ENCODE data around the gene IFITM10. TPM values are rescaled to one million over a fixed set of nuclear protein-coding genes. Genes with fewer than 3 reads are reported as not detected.

The IFITM10 gene
- total RNA-seq, 1 donor from 2014 or later = 0.80 TPM

DNA sequence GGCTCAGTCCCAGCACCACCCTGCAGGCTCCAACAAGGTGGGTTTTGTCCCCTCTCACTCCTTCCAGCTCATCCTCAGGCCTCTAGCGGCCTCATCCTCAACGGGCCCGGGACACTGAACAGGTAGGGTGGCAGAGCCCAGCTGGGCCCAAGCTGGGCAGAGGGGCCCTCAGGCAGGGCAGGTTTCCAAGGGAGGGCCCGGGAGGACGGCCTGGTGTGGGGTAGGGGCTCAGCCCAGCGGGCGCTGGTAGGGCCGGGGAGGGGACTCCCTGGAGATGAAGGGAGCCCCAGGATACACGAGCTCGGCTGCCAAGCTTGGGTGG lies 2.5 kb upstream of the IFITM10 start:
- no peak for DNase-seq (ENCODE audit: low read depth)

DNA sequence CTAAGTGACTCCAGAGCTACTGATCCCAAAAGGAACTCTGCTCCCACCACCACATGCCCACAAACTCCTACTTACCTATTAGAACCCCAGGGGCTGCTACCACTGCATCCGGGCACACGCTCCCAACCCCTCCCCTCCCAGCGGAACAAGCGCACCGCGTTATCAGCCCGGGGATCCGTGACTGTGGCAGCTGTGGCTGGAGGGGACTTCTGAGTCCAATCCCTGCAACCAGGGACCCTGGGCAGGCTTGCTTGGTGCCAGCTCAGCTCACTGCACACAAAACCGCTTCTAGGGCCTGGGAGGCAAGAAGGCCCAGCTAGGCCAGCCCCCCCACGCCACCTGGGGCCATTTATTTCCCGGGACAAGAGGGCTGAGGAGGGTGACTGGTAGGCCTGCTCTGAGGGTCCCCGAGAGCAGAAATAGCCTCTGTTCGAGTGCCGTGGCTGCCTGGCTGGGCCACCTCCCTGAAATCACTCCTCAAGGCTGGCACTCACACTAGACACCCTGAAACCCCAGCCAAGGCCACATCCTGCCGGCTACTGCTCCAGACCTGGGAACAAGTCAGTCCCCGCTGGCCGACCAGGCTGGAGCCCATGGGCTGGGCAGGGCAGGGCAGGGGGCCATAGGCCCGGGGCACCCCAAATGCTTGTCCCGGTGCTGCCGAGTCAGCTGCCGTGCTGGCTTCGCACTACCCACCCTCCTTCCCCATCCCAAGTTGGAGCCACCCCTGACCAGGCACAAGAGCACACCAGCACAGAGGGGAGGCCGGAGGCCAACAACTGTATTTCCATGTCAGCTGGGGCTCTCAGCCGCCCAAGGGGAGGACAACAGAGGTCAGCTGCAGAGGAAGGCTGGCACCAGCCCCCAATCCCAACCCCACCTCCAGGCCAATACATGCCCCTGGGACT lies 1.9 kb upstream of the IFITM10 start:
- DNase-seq (ENCODE audit: low read depth) = no peak

DNA sequence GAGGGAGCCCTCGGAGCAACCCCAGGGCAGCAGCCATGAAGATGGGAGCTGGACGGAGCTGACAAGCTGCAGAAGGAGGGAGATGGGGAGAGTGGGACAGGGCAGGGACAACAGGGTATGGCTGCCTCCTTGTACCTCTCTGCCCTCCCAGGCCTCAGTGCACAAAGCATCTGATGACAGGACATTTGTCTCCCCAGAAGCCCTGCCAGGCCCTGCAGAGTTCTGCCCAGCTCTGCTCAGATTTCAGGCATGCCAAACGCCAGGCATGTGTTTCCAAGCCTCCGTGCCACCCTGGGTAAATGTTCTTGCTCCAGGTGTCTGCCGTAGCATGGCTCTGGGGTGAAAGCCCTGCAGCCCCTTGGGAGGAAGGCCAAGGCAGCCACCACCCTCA lies 1.1 kb upstream of the IFITM10 start:
- no peak for DNase-seq (ENCODE audit: low read depth)

DNA sequence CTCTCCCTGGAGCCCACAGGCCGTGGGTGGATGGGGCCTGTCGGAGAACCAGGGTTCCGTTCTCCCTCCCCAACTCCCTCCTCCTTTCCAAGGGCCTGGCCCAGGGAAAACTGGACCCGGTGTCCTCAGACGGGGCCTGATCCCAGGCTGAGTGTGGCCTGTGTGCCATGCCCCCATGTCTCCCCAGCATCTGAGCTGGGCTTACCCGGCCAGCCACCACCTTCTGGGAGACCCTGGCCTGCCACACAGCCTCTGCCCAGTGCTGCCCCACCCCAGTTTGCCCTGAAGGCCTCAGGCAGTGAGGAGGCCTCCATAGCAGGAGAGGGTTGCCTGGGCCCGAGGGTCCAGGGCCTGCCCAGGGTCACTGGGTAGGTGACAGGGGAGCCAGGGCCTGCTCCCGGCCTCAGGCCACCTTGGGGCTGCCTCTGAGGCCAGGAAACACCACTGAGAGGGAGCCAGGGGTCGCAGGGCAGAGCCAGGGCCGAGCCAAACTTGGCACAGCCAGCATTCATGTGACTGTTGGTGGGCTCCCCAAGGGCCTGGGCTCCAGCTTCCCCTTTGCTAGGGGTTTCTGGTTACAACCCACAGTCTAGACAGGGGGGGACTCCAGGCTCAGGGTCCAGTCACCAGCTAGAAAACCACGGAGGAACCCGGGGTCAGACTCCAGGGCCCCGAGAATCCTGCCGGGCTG lies 590 bp upstream of the IFITM10 start:
- DNase-seq (ENCODE audit: low read depth) = no peak

DNA sequence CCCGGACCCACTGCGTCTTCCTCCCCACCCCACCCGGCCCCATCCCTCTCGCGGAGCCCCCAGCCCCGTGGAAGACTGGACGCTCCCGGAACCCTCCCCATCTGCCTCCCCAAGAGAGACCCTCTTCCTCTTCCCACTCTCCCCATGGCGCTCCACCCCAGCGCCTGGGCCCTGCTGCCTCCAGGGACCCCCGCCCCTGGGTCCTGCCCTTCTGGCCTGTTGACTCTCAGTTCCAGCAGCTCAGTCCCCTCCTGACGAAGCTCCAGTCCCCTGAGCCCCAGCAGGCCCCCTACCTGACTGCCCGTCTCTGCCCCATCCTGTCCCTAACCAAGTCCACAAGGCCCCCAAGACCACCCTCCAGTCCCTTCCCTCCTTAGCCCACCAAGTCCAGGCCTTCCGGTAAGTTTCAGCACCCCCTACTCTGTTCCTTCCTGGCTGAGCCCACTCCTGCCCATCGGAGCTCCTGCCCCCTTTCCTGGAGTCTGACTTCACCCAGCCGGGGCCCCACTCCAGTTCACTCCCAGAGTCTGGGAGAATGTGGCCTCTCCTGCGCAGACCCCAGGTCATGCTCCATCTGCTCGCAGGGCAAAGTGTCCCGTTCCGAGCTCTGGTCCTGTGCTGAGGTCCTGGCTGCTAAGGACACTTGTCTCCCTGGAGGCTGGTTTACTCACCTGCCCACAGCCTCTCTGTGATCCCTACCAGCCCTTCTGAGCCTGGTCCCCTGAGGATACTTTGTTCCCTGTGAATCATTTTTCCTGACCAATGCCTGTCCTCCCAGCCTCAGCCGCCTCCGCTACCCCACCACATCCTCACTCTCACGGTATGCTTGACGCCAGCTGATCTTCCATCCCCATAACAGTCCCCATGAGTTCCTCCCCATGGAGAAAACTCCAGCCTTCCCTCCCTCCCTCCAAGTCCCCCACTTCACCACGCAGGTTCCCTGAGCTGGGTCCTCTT lies 722 bp downstream of the IFITM10 start:
- DNase-seq (ENCODE audit: low read depth) = peak; percentile 59

DNA sequence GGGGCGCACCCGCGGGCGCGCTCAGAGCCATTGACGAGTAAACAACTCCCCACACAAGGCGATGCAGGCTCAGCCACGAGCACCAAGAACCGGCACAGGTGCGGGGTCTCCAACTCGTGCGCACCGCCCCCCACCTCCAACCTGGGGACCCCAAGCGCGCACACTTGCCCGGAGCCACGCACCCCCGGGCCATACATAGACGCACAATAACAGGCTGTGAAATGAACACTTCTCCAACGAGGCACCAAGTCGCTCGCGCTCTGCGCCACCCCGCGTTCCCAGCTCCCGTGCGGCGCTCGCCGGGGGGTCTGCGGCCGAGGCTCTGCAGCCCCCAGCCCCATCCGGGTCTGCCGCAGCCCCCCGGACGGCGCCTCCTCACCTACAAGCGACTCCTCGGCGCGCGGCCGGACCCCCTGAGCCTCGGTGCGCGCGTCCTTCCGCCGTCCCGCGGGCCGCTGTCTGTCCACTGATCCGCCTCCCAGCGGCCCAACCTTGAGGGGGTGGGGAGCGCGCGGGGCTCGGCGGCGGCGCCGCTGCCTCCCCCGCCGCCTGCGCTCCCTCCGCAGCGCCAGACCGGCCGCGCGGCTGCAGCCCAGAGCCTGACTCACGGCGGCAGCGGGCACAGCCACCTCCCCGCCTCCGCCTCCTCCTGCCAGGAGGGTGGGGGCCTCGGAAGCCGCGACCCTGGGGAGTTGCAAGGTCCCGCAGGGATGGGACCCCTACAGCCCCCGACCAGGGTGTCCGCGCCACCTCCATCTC lies 1.6 kb downstream of the IFITM10 start:
- no peak for DNase-seq (ENCODE audit: low read depth)

DNA sequence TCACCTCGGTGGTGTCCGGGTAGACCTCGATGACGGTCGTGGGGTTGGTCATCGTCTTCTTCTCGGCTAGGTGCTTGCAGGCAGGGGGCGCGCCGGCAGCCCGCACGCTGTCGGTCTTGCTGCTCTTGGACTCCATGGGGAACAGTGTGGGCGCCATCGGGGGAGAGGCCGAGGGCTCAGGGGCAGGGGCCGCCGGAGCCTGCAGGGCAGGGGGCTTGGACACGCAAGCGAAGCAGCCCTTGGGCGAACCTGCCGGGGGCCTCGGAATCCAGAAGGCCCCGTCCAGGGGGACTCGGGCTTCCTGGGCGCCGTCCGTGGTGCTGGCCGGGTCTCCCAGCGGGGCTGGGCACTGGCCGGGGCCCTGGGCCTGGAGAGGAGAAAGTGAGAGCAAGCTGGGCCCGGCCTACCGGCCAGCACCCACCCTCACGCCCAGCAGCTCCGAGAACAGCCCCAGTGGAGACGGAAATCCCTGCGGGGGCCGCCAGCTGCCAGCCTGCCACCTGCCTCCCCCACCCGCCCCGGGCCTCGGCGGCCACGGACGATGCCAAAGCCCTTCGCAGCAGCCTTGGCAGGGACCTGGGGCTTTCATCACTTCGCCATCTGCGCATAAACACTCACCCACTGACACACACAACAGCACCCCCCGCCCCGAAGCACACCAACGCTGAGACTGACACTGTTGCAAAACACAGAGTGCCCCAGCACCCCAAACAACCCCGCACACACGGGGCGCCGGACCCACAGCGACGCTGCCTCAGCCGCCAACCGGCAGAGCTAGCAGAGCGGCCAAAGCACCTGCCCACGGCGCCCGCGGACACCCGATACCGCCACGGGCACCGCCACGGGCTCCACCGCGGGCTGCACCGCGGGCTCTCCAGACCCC lies 2.4 kb downstream of the IFITM10 start:
- no peak for DNase-seq (ENCODE audit: low read depth)

DNA sequence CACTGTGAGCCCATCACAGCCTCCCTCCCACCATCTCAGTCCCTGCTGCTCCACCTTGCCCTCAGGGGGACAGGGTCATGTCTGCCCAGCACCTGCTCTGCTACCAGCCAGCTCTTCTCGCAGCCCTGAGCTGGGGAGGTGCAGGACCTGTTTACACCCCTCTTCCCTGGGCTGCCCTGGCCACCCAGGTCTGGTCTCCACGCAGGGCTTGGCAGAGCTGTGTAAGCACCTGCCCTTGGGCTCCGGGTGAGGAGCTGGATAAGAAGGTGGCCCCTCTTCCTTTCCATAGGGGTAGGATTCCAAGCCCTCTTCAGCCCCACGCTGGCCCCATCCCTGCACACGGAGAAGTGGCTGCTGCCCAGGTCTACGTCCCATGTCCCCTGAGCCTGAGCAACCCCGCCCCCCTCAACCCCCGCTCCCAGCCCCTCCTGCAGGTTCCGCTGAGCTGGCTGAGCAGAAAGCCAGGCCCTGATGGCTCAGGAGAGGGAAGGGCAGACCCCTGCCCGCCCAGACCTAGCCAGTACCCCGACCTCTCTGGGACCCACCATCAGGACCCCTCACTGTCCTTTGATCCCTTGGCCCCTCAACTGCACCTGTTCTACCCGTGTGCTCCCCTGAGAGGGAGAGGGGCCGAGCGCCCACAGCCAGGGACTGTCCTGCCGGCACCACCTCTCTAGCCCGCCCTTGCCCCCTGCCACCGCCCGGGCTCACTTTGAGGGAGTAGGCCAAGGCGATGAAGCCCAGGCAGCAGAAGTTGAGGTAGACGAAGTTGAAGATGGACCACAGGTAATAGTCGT lies 3.2 kb downstream of the IFITM10 start:
- DNase-seq (ENCODE audit: low read depth) = no peak

DNA sequence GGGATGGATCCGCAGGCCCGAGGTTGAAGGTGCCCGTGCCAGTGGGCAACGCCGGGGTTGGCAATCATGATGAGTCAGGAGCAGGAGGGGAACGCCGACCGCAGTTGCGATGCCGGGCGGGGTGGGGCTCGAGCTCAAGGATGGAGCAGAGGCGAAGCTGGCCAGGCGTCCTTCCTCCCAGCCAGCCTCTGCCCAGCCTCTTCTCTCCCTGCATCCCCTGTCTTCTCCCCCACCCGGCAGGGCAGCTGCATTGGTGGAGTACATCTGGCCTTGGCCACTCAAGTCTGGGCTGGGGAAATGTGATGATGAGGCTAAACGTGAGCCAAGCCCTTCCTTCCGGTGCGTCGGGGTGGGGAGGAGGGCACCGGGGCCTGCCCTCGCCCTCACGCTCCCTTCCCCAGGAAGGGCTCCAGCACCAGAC lies 3.9 kb downstream of the IFITM10 start:
- DNase-seq (ENCODE audit: low read depth) = no peak

DNA sequence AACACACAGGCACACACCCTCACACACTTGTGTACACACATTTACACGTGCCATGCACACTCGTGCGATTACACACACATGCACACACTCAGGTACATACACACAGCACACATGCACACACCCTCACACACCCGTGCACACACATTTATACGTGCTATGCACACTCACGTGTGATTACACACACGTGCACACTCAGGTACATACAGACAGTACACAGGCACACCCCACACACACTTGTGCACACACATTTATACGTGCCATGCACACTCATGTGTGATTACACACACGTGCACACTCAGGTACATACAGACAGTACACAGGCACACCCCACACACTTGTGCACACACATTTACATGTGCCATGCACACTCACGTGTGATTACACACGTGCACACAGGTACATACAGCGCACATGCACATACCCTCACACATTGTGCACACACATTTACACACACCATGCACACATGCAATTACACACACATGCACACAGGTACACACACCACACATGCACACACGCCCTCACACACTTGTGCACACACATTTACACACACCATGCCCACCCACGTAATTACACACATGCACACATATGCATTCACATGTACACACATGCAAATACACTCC lies 4.6 kb downstream of the IFITM10 start:
- no peak for DNase-seq (ENCODE audit: low read depth)

DNA sequence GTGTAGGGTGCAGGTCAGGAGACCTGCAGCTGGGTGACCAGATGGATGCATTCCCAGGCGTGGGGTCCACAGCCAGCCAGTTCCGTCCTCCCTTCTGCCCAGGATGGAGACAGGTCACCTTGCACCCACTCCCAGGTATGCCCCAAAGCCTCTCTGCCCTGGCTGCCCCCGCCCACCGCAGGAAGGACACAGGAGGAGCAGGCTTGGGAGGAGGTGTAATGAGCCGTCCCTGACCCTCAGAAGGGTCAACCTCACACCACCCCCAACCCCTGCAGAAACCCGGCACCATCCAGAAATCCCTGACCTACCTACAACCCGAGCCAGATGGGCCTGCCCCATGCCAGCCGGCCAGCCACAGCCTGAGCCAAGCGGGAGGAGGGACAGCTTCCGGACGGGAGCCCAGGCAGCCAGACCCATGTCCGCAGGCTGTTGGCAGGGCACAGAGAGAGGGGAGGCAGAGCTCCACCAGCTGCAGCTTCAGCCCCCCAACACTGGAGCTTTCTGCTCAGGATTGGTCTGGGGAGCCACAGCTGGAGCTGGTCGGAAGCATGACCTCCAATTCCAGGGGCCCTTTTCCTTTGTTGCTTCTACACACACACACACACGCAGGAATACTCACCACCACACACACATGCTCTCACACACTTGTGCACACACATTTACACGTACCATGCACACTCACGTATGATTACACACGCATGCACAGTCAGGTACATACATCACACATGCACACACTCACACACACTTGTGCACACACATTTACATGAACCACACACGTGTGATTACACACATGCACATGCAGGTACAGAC lies 5.3 kb downstream of the IFITM10 start:
- no peak for DNase-seq (ENCODE audit: low read depth)

DNA sequence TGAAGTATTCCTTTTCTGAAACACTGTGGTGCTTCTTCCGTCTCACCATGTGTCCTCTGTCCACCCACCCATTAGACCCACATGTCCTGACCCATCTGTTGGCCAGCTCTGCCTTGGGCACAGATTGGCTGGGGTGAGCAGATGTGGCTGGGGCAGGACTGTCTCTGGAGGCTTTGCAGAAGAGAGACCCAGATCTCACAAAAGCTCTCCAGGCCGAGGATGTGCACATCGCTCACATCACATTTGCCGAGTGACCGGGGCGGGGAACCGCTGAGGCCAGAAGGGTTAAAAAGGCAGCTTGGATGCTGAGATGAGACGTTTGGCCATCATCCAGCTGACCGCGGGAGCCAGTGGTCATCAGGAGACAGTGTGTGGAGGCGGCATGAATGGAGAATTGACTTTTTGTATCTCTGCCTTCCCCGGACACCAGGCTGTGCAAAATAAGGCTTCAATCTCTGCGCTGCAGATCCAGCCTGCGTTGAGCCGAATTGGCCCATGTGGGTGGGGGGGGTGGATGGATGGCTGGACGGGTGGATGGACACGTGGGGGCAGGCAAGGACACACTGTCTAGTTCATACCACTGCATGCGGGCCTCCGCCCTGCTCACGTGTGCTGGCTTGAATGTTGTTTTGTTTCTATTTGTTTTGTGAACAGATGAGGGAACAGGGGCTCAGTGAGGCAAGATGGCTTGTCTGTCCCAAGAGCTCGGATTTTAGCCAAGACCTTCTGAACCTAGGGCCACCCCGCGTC lies 6.1 kb downstream of the IFITM10 start:
- no peak for DNase-seq (ENCODE audit: low read depth)

DNA sequence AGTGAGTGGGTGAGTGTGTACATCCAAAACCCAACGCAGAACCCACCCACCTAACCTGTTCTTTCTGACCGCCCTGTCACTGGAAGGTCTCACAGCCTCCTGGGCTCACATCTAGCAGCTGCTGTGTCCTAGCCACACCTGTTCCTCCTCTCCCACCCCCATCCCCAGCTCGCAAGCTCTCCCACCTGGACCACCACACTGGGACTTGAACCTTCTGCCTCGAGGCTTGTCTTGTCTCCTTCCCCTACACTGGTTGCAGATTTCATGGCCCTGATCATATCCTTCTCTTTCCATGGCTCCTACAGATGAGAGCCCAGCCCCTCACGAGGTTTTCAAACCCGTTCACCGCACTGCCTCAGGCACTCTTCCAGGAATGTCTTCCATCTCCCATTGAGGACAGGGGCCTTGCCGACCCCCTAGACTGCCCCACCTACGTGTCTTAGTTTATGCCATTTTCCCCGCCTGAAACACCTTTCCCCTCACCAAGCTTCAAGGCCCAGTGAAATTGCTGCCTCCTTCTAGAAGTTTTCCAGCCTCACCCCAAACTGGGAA lies 6.7 kb downstream of the IFITM10 start:
- DNase-seq (ENCODE audit: low read depth) = no peak

DNA sequence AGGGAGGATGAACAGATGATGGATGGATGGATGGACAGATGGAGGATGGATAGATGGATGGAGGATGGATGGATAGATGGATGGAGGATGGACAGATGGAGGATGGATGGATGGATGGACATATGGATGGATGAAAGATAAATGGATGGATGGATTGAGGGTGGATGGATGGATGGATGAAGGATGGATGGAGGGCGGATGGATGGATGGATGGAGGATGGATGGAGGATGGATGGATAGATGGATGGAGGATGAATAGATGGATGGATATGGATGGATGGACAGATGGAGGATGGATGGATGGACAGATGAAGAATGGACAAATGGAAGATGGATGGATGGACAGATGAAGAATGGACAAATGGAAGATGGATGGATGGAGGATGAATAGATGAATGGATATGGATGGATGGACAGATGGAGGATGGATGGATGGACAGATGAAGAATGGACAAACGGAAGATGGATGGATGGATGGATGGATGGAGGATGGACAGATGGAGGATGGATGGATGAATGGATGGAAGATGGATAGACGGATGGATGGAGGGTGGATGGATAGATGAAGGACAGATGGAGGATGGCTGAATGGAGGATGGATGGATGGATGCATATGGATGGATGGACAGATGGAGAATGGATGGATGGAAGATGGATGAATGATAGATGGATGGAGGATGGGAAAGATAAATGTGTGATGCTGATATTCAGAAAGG lies 7.4 kb downstream of the IFITM10 start:
- DNase-seq (ENCODE audit: low read depth) = no peak

DNA sequence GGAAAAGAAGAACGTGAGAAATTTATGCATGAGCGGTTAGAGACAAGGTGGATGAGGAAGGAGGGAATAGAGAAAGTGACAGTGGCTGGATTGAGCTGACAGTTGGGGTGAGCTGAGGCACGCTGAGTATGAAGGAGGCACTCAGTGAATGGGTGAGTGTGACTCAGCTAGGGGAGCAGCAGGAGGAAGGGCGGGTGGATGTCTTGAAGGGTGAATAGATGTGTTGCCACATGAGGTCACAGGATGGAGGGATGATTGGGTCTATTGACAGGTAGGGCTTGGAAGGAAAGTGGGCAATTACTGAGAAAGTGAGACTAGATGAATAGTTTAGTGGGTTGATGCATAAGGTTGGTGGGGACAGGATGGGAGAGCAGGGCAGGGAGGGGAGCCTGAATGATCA lies 8.0 kb downstream of the IFITM10 start:
- no peak for DNase-seq (ENCODE audit: low read depth)

DNA sequence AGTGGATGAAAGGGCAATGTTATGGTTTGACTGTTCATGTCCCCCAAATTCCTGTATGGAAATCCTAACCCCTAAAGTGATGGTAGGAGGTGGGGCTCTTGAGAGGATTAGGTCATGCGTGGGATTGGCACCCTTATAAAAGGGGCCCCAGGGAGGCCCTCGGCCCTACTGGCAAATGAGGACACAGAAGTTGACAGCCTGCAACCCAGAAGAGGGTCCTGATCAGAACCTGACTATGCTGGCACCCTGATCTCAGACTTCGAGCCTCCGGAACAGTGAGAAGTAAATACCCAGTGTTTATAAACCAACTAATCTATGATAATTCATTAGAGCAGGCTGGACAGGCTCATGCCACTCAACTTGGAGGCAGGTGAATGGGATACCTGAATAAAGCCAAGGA lies 8.7 kb downstream of the IFITM10 start:
- no peak for DNase-seq (ENCODE audit: low read depth)

Data from renal cortical epithelial cell (primary cell).